Body of pancreas (tissue), 4 donors: ENCODE results near the gene PRKAB1. TPM values are rescaled to one million over a fixed set of nuclear protein-coding genes. Genes with fewer than 3 reads are reported as not detected.

Experiments
- ATAC-seq: fragments of 150-250 bp; one replicate; pipeline ENCODE4 v1.9.1; 2016
- DNase-seq, 4 donors: peaks; one replicate each; pipeline ENCODE4 v3.0.0-alpha.2; 2019
- H3K27ac ChIP-seq, 4 donors: fragments of 200-600 bp; sonication (generic); 1 replicate in 3 of 4; 2 replicates in 1 of 4; pipeline versions ENCODE4 v1.5.1 to v1.6.1; 2016 to 2019; ENCODE audit warnings: mild to moderate bottlenecking in 1 of 4, mixed read lengths in 1 of 4, moderate library complexity in 1 of 4
- H3K27me3 ChIP-seq, 2 donors: fragments of 200-600 bp; sonication (generic); one replicate each; pipeline ENCODE4 v1.6.0; 2016; ENCODE audit warnings: mild to moderate bottlenecking in 1 of 2
- H3K36me3 ChIP-seq, 2 donors: fragments of 200-600 bp; sonication (generic); replicated peaks in 1 of 2; 2 replicates each; pipeline ENCODE4 v1.5.1; 2016; ENCODE audit warnings: low read depth in 2 of 2; ENCODE audit not compliant: insufficient read depth in 1 of 2
- H3K4me1 ChIP-seq: fragments of 200-600 bp; sonication (generic); one replicate; pipeline ENCODE4 v1.6.0; 2016
- H3K4me3 ChIP-seq, 2 donors: fragments of 200-600 bp; sonication (generic); 1 replicate in 1 of 2; 2 replicates in 1 of 2; pipeline ENCODE4 v1.5.1; 2016 to 2019
- H3K9me3 ChIP-seq, 3 donors: fragments of 200-600 bp; sonication (generic); 1 replicate in 2 of 3; 2 replicates in 1 of 3; pipeline ENCODE4 v1.5.1; 2016
- POLR2A ChIP-seq, 3 donors: fragments of 450-650 bp; IDR thresholded peaks; one replicate each; pipeline ENCODE4 v1.6.1; 2016; ENCODE audit warnings: antibody characterized with exemption in 3 of 3, mild to moderate bottlenecking in 2 of 3
- WGBS, 2 donors: methylation state at CpG; one replicate each; pipeline ENCODE4 v1.1.5; 2017; 5-methylcytosine and 5-hydroxymethylcytosine counted together
- intact Hi-C: fragments of 100-400 bp; cut with DNase I; formaldehyde crosslinking; loops from one replicate; pipeline ENCODE4 v1.15.1; 2023
- total RNA-seq, 2 donors: library from RNA; depleted of rRNA; stranded (reverse); fragments of >200 nt; gene quantifications; one replicate each; pipeline ENCODE4 v1.1.0, GENCODE V29; 2016
- TF ChIP-seq, protein P1 (sequence below), 7 experiments: fragments of 450-650 bp in 4 of 7; fragments of 200-600 bp in 3 of 7; sonication (generic) in 3 of 7; IDR thresholded peaks; one replicate each; pipeline ENCODE4 v1.5.1; 2016 to 2019; ENCODE audit warnings: antibody characterized with exemption in 7 of 7

Gene PRKAB1
- total RNA-seq, 2 donors from 2014 or later: 13.5 to 20.5 TPM

DNA sequence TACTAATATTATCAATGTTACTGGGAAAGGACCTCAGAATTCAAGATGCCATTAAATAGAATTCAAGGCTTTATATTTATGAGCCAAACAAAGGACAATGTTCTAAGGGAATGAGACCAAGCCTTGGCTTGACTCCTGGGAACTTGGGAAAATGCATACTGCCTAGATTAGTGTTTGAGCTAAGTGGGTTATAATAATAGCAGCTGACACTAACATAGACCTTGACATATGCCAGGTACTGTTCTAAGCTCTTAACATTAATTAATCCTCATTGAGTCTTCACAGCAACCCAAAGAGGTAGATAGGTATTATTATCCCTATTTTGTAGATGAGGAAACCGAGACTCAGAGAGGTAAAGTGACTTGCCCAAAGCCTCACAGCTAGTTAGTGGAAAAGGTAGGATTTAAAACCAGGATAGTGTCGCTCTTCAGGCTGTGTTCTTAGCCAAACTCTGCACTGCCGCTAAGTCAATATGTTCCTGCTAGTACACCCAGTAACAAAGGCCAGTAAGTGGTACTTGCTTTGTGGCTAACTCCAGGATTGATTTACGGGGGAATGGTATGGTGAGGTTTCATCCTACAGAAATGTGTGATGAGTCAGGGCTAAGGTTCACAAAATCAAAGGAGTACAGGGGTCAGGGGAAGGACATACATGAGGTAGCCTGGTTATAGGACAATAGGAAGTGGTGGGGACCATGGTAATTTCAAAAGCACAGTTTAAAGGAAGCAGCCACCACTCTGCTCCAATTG is 35.8 kb upstream of the PRKAB1 start:
- Histone ChIP-seq H3K36me3 (no peaks in the 10 kb centered on the region), H3K27me3 (no peaks in the 10 kb centered on the region), H3K4me3 (no peak overlapping the region), H3K9me3 (no peaks in the 10 kb centered on the region), H3K4me1 (no peaks in the 10 kb centered on the region), H3K27ac (no peak overlapping the region)
- intact Hi-C loops: no loop called here
- TF ChIP-seq, protein P1, sequence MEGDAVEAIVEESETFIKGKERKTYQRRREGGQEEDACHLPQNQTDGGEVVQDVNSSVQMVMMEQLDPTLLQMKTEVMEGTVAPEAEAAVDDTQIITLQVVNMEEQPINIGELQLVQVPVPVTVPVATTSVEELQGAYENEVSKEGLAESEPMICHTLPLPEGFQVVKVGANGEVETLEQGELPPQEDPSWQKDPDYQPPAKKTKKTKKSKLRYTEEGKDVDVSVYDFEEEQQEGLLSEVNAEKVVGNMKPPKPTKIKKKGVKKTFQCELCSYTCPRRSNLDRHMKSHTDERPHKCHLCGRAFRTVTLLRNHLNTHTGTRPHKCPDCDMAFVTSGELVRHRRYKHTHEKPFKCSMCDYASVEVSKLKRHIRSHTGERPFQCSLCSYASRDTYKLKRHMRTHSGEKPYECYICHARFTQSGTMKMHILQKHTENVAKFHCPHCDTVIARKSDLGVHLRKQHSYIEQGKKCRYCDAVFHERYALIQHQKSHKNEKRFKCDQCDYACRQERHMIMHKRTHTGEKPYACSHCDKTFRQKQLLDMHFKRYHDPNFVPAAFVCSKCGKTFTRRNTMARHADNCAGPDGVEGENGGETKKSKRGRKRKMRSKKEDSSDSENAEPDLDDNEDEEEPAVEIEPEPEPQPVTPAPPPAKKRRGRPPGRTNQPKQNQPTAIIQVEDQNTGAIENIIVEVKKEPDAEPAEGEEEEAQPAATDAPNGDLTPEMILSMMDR (IDR thresholded peaks at IDR 0.05): no peak
- TF ChIP-seq POLR2A (IDR thresholded peaks at IDR 0.05): no peak
- 86 to 88% methylated on average over 4 of the region's 4 CpGs for WGBS, 2 donors
- DNase-seq: no peak
- ATAC-seq: no peak

DNA sequence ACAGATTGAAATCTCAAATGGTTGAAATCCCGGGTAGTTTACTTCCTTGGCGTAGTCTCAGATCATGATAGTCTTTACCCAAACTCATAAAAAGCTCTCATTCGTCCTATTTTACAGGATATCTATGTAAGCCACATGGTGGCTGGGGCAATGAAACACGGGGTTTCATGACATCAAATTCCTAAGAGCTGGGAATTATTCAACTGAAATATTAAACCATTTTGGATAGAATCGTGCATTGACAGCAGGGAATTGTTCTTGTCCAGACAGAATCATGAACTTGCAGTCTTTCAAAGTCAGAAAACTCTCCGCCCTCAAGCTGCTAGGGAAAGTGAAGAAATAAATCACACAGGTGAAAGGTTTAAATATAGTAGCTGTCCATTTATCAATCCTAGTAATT is 33.2 kb upstream of the PRKAB1 start:
- intact Hi-C loops: no loop called here
- no peak overlapping the region for H3K27ac ChIP-seq
- H3K4me1 ChIP-seq: no peaks in the 10 kb centered on the region
- WGBS, 2 donors: 19% methylated on average over 6 of the region's 6 CpGs
- no peaks in the 10 kb centered on the region for H3K36me3 ChIP-seq
- no peak overlapping the region for H3K4me3 ChIP-seq
- TF ChIP-seq, protein P1 (IDR thresholded peaks at IDR 0.05): no peak
- no peak for TF ChIP-seq POLR2A (IDR thresholded peaks at IDR 0.05)
- no peaks in the 10 kb centered on the region for H3K27me3 ChIP-seq
- no peaks in the 10 kb centered on the region for H3K9me3 ChIP-seq
- ATAC-seq (no peak), DNase-seq (no peak)

DNA sequence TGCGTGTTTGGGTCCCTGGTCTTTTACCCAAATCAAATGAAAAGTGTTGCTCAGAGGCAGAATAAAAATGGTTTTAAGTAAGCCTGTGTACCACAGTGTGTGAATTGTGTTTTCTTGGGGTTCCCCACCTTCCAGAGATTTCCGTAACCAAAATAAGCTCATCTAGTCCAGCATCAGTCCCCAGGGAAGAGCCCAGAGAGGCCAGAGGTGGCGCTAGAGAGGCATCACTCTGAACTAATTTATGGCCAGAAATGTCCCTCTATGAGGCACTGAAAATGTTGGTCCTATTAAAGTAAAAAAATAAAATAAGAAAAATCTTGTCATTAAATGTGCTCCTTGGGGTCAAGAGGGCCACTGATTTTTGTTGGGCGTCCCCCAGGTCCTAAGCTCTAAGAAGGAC is 24.9 kb upstream of the PRKAB1 start:
- ATAC-seq (no peak), DNase-seq (no peak)
- H3K4me3 ChIP-seq: no peak overlapping the region
- no peaks in the 10 kb centered on the region for H3K27me3 ChIP-seq
- no peaks in the 10 kb centered on the region for H3K4me1 ChIP-seq
- H3K27ac ChIP-seq: no peak overlapping the region
- H3K36me3 ChIP-seq: no peaks in the 10 kb centered on the region
- no peak for TF ChIP-seq POLR2A (IDR thresholded peaks at IDR 0.05)
- TF ChIP-seq, protein P1 (IDR thresholded peaks at IDR 0.05): no peak
- H3K9me3 ChIP-seq: no peaks in the 10 kb centered on the region
- intact Hi-C loops: no loop called here
- 60 to 62% methylated on average over 4 of the region's 4 CpGs for WGBS, 2 donors

DNA sequence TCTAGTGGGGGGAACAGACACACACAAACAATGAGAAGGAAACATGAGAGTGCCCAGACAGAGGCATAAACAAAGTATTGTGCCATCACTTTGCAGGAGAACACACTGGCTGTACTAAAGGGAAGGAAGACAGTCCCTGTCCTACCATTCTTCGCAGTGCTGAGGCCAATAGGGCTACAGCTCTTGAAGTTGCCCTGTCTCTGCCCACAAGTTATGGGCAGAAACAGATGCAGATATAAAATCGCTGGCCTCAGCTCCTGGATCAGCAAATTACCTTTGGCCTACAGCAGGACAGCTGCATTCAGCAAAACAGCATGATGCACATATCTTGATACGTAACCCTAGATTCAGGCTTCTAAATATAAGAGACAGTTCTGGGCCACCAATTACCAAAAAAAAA is 23.0 kb upstream of the PRKAB1 start:
- WGBS, 2 donors: 79 to 81% methylated on average over 3 of the region's 3 CpGs
- ATAC-seq: no peak
- no peak overlapping the region for H3K4me3 ChIP-seq
- intact Hi-C loops: no loop called here
- no peaks in the 10 kb centered on the region for H3K36me3 ChIP-seq
- H3K9me3 ChIP-seq: no peaks in the 10 kb centered on the region
- no peak overlapping the region for H3K27ac ChIP-seq
- H3K27me3 ChIP-seq: no peaks in the 10 kb centered on the region
- no peak for TF ChIP-seq POLR2A (IDR thresholded peaks at IDR 0.05)
- TF ChIP-seq, protein P1 (IDR thresholded peaks at IDR 0.05): no peak
- no peak for DNase-seq
- H3K4me1 ChIP-seq: no peaks in the 10 kb centered on the region

DNA sequence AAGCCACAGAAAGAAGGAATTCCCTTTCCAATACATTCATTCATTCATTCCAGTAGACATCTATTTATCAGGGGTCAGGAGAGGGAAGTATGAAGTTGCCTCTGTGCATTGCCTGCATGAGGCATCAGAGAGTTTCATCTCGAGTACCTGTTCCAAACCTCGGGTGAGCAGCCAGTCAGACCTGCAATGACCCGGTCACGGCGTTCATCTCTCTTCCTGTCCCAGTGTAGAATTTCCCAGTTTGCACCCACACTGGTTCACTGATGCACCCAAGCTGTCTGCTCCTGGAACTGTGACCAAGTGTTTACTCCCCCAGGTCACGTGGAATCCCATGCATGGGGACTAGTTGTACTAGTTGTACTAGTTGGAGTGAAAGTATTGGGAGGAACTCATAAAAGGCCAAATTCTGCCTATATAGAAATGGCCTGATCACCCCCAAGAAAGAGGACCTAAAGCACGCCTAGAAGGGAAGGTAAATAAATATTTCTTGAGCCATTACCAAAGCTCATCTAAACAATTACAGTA is 22.3 kb upstream of the PRKAB1 start:
- H3K27me3 ChIP-seq: no peaks in the 10 kb centered on the region
- 63 to 74% methylated on average over 4 to 7 of the region's 7 CpGs for WGBS, 2 donors
- ATAC-seq (no peak), DNase-seq (no peak)
- no peak overlapping the region for H3K4me3 ChIP-seq
- H3K27ac ChIP-seq: no peak overlapping the region
- H3K4me1 ChIP-seq: no peaks in the 10 kb centered on the region
- no peaks in the 10 kb centered on the region for H3K9me3 ChIP-seq
- no peak for TF ChIP-seq POLR2A (IDR thresholded peaks at IDR 0.05)
- TF ChIP-seq, protein P1 (IDR thresholded peaks at IDR 0.05): no peak
- H3K36me3 ChIP-seq: no peaks in the 10 kb centered on the region
- intact Hi-C loops: no loop called here
